Kasumi-1 (cell line): ENCODE measurements around the gene FOXL2.

ENCODE experiments used
- DNase-seq, 2 experiments: peaks; one replicate each; lab custom pipeline; 2025; lab: John Stamatoyannopoulos, UW

Gene FOXL2

GRCh38 chr3:138946663-138947494, at the start of gene FOXL2, which contains the start of gene FOXL2NB:
Gene FOXL2 (minus strand): TSS chr3:138947137. CDS start chr3:138946722, 415 bp downstream.
Gene FOXL2NB (plus strand): TSS chr3:138947217. CDS start chr3:138947365, 148 bp downstream.
- DNase-seq = no peak

GRCh38 chr3:138995706-138996105, 48.8 kb upstream of the FOXL2 start:
- DNase-seq = no peak

- DNase-seq = no peak
These were observed 40.2 kb upstream of the FOXL2 start for GRCh38 chr3:138987181-138987580.

GRCh38 chr3:138985932-138986331, 39.0 kb upstream of the FOXL2 start:
- DNase-seq = no peak

- no peak for DNase-seq
These were observed 37.9 kb upstream of the FOXL2 start for GRCh38 chr3:138984816-138985215.

DNA sequence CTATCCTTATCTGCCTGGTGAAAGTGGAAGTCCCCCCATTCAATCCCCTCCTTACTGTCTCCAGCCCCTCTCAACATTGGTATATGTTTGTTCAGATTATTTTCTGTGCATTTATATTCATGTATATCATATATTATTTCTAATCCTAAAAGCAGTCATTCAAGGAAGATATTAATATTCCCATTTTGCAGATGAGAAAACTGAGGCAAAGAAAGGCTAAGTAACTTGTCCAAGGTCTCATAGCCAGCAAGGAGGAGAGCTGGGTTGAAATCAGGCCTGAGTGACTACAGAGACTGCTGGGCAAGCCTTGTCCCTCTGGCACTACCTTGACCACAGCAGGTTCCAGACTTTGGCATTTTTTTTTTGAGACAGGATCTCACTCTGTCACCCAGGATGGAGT, 29.1 kb upstream of the FOXL2 start:
- DNase-seq = no peak

- DNase-seq = no peak
These were observed 28.4 kb upstream of the FOXL2 start for GRCh38 chr3:138975351-138975750.

- DNase-seq = peak; percentile 25 to 31
These were observed 27.5 kb upstream of the FOXL2 start for GRCh38 chr3:138974462-138974861.

DNA sequence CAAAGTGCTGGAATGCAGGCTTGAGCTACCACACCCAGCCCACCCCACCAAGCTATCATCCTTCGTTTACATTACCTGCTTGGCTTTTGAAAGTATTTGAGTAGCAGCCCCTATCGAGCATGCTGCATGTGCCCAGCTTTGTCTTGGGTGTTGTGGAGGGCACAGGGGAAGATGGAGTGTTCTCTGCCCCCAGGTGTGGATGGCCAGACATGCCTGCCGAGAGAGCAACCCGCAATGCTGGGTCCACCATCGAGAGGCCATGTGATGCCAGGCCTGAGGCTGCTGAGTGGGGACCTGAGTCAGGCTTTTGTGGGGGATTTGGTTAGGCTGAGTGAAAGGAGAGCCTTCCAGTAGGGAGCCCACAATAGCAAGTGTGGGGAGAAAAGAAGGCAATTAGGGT, 26.0 kb upstream of the FOXL2 start:
- DNase-seq = no peak

DNA sequence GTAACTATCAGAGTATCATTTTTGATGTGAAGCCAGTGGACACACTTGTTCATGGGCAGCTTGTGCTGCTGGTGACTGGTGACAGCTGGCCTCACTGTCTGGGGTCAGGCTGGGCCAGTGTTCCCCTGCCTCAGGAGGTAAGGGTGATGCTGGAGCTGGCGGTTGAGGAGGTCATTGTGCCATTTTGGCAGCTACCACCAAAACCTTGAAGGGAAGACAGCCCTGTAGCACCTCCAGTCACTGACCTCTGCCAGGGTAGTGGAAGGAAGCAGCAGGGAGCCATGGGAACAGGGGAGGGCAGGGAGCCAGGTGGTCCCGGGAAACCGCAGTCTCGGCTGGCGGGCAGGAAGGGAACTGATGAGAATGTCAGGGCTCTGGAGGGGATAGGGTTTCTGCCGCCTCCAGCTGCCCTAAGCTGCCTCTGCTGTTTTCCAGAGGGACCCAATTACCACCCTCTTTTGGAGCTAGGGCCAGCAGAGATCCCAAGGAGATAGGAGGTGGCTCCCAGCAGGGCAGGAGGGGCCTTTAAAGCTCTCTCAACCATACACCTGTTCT, 24.9 kb upstream of the FOXL2 start:
- no peak for DNase-seq

GRCh38 chr3:138964923-138965322, 18.0 kb upstream of the FOXL2 start:
- DNase-seq = no peak

- no peak for DNase-seq
These were observed 17.3 kb upstream of the FOXL2 start for GRCh38 chr3:138964264-138964663.

DNA sequence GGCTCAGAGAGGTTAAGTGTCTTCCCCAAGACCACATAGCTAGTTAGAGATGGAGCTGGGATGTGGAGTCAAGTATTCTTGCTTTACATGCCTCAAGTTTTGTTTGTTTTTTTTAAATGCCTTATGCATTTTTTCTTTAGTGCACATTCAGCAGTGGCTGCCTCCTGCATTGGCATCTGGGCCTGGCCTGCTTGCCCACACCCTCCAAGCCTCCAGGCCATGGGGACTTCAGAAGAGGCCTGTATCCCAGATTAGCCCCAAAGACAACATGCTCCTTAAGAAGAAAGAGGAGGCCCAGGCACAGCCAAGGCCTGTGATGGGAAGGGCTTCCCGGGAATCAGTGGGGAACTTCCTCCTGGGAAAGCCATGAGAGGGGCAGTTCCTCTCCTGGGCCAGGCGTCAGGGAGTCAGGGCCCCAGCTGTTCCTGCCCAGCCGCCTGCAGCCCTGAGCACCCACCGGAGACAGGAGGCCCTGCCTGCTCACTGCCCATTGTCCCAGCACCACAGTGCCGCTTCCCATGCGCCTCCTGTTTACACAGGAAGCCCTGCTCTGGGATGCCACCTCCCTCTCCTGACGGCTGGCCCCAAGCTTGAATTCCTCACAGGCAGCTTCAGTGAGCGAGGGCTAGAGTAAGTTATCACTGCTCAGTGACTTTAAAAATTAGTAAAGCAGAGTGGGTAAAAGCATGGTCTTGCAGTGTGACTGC, 16.1 kb upstream of the FOXL2 start:
- DNase-seq = no peak

DNA sequence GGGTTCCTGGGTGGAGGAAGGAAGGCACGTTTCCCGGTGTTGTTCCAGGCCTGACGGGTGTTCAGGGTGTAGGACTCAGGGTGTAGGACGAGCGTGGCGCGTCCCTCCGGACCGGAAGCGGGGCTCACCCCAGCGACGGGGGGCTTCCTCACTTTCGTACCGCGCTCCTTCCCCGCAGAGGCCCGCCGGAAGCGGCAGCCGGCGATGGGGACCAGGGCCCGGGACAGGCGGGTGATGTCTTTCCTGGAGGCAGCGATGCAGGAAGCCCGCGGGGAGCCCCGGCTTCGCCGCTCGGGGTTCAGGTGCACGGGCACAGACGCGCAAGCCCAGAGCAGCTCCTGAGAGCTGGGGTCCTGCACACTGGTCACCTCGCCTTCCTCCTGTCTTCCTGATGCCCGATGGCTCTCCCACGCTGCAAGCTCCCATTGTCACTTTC, 13.5 kb upstream of the FOXL2 start:
- DNase-seq = no peak

DNA sequence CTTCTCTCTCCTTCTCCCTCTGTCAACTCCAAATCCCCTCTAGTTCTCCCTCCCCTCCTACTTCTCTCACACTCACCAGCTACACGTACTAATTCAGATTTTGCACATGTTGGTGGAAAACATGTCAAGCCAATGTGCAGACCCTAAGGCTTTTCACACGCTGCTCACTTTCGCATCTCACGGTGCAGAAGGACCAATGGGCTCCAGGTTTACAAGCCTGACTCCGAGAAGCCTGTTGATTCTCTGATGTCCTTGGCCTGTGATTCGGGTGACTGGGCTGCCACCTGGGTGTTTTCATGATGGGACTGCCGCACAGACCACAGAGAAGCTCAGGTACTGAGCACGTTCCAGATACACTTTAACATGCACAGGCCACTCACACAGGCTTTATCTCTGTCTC, 3.8 kb upstream of the FOXL2 start:
- no peak for DNase-seq

DNA sequence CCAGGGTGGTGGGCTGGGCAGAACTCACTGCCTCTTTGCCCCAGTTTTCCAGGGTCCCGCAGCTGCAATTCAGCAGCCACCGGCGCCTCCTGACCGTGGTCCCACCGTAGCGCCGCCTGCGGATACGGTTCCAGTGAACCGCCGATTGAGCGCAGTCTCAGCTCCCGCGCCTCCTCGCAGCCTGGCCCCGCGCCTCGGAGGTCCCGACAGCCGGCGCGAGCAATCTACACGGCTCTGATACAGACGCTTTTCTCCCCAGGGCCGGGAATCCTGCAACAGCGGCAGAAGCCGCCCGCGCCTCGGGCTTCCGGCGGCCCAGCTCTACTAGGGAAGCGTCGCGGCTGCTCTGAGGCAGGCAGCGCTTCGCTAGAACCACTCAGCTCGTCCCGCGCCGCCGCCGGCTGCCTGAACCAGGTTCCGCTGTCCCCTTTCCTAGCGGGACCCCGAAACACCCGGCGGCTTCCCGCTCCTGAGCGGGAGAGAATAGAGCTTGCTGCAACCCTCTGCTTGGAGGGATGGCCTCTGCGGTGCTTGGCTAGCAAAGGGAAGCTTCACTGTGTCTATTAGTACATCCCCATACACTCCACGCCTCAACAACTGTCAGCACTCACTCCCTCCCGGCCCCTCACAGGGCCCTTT, 3.2 kb upstream of the FOXL2 start:
- peak; percentile 21 to 52 for DNase-seq

DNA sequence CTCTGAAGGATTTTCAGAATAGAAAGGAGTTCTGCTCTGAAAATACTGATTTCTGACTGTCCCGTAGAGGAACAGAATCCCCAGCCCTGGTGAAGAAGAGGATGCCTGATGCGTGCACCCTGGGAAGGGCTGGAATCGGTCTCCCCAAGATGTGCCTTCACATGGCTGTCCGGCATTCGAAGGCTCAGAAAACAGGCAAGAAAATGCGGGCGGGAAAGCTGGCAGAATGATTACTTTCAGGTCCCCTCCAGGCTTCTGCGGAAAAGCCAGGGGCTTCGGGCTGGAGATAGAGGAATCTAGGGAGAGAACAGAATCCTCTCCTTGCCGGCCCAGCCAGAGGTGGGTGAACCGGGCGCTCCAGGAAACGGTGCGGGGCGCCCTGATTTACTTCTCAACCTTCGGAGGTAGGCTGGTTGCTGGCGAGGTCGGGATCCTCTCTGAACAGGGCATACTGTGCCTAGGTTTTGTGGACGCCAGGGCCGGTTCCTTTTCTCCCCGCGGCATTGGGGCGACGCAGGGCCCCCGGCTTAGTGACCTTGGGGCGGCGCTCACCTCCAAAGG, 2.6 kb upstream of the FOXL2 start:
- DNase-seq = no peak

DNA sequence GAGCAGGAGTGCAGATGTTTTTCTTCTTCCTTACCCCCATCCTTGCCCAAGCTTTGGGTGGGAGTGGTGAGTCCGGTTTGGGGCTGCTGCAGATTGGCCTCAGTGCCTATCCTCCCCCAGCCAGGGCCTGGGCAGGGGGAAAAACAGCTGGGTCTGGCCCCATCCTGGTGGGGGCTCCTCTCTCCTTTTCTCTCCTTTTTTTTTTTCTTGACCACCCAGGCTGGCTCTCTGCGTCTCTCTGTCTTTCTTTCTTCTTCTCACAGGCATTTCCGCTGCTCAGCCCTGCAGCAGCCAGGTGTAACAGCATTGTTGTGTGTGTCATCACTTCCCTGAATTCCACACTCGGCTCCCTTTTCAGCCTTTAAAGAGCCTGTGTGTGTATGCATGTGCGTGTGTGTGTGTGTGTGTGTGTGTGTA, 2.1 kb upstream of the FOXL2 start:
- no peak for DNase-seq

DNA sequence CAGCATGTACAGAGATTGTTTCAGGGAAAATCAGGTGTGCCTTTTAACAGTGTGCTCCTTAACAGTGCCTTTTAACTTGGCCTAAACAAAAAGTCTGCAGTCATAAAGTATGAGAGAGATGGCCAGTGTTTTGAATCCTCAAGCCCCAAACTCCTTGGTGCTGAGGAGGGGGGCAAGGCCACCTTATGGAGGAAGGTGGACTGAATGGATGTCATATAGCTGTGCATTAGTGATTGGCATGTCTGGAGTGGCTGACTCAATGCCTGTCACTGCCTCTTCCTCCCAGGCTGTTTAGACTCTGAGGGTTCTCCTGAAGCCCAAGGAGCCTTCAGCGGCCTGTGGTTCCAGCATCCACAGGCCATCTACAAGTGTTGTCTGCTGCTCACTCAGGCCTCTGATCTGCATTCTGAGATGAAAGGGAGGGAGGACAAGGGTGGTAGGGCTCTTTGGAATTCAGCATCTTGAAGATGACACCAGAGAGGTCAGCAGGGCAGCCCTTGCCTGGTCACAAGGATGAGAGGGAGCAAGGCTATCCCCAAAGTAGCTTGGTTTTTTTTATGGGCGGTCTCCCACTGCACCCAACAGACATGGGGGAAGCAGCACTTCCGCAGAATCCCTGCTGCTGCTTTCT, 1.5 kb upstream of the FOXL2 start:
- DNase-seq = no peak

- DNase-seq = no peak
These were observed 671 bp upstream of the FOXL2 start for GRCh38 chr3:138947495-138948121.
